Measurements from ENCODE around the gene ZC3H7A. TPM values are rescaled to one million over a fixed set of nuclear protein-coding genes. Genes with fewer than 3 reads are reported as not detected.
"Not testable (repeated sequence)": the region's sequence is repeated elsewhere in the genome, so short reads cannot be mapped to it uniquely, and the experiment has no call there.

The ZC3H7A gene
- 15.1 and 22.7 TPM in 2 replicates for total RNA-seq (2014; rRNA removed; shearing (Covaris generic))

GRCh38 chr16:11797166-11797956 is at the start of gene ZC3H7A:
ZC3H7A (minus strand) TSS chr16:11797258; CDS start chr16:11782354, 14,904 bp downstream.
- DNase-seq (ENCODE audit: low read depth): peak; percentile 98

- no peak for DNase-seq (ENCODE audit: low read depth)
These were observed 47.4 kb upstream of the ZC3H7A start for GRCh38 chr16:11844499-11844898.

GRCh38 chr16:11843861-11844260 is 46.8 kb upstream of the ZC3H7A start:
- DNase-seq (ENCODE audit: low read depth): no peak

GRCh38 chr16:11843206-11843605 is 46.1 kb upstream of the ZC3H7A start:
- DNase-seq (ENCODE audit: low read depth): no peak

- DNase-seq (ENCODE audit: low read depth): no peak
These were observed 44.0 kb upstream of the ZC3H7A start for GRCh38 chr16:11841026-11841425.

GRCh38 chr16:11836650-11837244 is 39.7 kb upstream of the ZC3H7A start:
- DNase-seq (ENCODE audit: low read depth): peak; percentile 58

- peak; percentile 16 for DNase-seq (ENCODE audit: low read depth)
These were observed 39.0 kb upstream of the ZC3H7A start for GRCh38 chr16:11835891-11836649.

GRCh38 chr16:11835309-11835708 is 38.3 kb upstream of the ZC3H7A start:
- DNase-seq (ENCODE audit: low read depth): no peak

GRCh38 chr16:11833951-11834695 is 37.1 kb upstream of the ZC3H7A start:
- peak; percentile 20 for DNase-seq (ENCODE audit: low read depth)

- DNase-seq (ENCODE audit: low read depth): no peak
These were observed 31.6 kb upstream of the ZC3H7A start for GRCh38 chr16:11828696-11829095.

GRCh38 chr16:11825520-11826165 is 28.6 kb upstream of the ZC3H7A start:
- DNase-seq (ENCODE audit: low read depth): not testable (repeated sequence)

GRCh38 chr16:11824362-11824761 is 27.3 kb upstream of the ZC3H7A start:
- no peak for DNase-seq (ENCODE audit: low read depth)

- not testable (repeated sequence) for DNase-seq (ENCODE audit: low read depth)
These were observed 26.6 kb upstream of the ZC3H7A start for GRCh38 chr16:11823645-11824044.

- DNase-seq (ENCODE audit: low read depth): no peak
These were observed 22.7 kb upstream of the ZC3H7A start for GRCh38 chr16:11819798-11820197.

- DNase-seq (ENCODE audit: low read depth): not testable (repeated sequence)
These were observed 21.9 kb upstream of the ZC3H7A start for GRCh38 chr16:11818970-11819369.

- no peak for DNase-seq (ENCODE audit: low read depth)
These were observed 19.1 kb upstream of the ZC3H7A start for GRCh38 chr16:11816123-11816522.

- DNase-seq (ENCODE audit: low read depth): not testable (repeated sequence)
These were observed 17.7 kb upstream of the ZC3H7A start for GRCh38 chr16:11814800-11815199.

- DNase-seq (ENCODE audit: low read depth): no peak
These were observed 9.7 kb upstream of the ZC3H7A start for GRCh38 chr16:11806721-11807120.

GRCh38 chr16:11805556-11805955 is 8.5 kb upstream of the ZC3H7A start:
- no peak for DNase-seq (ENCODE audit: low read depth)

- DNase-seq (ENCODE audit: low read depth): no peak
These were observed 4.5 kb upstream of the ZC3H7A start for GRCh38 chr16:11801481-11802021.

- DNase-seq (ENCODE audit: low read depth): no peak
These were observed 3.3 kb upstream of the ZC3H7A start for GRCh38 chr16:11800382-11800718.
